ENCODE data around the gene SLC22A6.
A peak's percentile ranks its signal among the peaks of the same experiment; 100 is the strongest.

Gene SLC22A6

DNA sequence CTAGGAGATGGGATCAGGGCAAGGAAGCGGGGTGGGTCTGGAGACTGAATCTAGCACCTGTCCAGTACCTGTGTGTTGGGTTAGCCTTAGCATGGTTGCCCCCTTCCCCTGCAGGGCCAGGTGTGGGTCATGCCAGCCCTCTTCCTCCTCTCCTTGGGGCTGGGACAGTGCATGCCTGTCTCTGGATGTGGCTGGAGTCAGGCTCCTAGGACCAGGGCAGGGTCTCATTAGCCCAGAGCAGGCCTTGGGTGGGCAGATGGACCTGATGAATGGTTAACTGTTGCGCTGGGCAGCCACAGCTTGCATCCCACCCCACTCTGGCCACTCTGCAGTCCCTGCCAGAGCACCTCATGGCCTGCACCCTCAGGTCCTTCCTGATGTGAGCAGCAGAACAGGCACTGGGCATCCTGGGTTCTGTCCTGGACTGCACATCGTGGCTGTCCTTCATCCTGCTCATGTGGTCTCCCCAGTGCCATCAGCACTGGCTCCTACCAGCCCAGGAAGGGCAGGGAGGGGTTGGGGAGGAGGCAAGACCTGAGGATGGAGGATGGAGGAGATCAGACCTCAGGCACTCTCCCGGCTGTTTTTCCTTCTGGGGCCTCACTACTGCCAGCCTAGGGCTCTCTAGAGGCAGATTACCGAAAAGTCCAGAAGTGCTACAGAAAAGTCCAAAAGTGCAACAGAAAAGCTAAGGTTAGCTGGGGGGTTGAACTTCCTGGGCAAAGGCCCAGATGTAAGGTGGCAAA, 50.8 kb downstream of the SLC22A6 start:
- Histone ChIP-seq H3K36me3 (ENCODE audit: control insufficient read depth in 4 of 4, insufficient read depth in 4 of 4, low read length in 3 of 4) (no peaks in the 10 kb centered on the region), H3K27me3 (replicated peaks in 2 of 5; ENCODE audit: control insufficient read depth in 4 of 5, insufficient read depth in 5 of 5, low read length in 4 of 5) (peaks cover 0 to 20% (median 9%) of the 10 kb centered on the region in 5 experiments), H3K4me3 (ENCODE audit: control insufficient read depth in 1 of 7, extremely low read depth in 1 of 7, insufficient read depth in 4 of 7, low read depth in 2 of 7, low read length in 6 of 7) (no peak overlapping the region), H3K9me3 (ENCODE audit: control extremely low read depth in 1 of 5, control insufficient read depth in 4 of 5, insufficient read depth in 2 of 5, low read depth in 1 of 5, low read length in 4 of 5) (peaks cover 0 to 2% (median 0%) of the 10 kb centered on the region in 5 experiments), H3K27ac (ENCODE audit: insufficient read depth in 1 of 2, low read depth in 1 of 2, low read length in 2 of 2, poor library complexity in 1 of 2, severe bottlenecking in 2 of 2) (no peak overlapping the region), H3K4me1 (ENCODE audit: control extremely low read depth in 1 of 4, control insufficient read depth in 4 of 4, insufficient read depth in 4 of 4, low read length in 3 of 4) (no peaks in the 10 kb centered on the region)
- no peak for DNase-seq
- CTCF ChIA-PET: no interaction called here
- WGBS (ENCODE audit: insufficient coverage): 94% methylated on average over 4 of the region's 5 CpGs
- POLR2A ChIA-PET: no interaction called here

DNA sequence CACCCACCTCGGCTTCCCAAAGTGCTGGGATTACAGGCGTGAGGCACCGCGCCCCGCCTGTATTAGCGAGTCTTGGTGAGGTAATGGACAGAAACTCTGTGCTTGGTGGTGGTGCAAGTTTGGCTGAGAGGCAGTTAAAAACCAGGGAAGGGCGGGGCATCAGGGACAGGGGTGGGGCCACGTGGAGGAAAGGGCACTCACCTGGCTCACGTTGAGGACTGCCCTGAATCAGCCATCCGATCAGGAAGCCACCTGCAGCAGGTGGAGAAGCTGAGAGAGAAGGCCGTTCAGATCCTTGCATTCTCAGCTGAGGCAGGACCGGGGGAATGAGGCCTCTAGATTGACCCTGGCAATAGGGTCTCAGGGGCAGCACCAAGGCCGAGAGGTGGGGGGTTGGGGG, 51.5 kb downstream of the SLC22A6 start:
- Histone ChIP-seq H3K9me3 (ENCODE audit: control extremely low read depth in 1 of 5, control insufficient read depth in 4 of 5, insufficient read depth in 2 of 5, low read depth in 1 of 5, low read length in 4 of 5) (peaks cover 0 to 2% (median 0%) of the 10 kb centered on the region in 5 experiments), H3K4me3 (ENCODE audit: control insufficient read depth in 1 of 7, extremely low read depth in 1 of 7, insufficient read depth in 4 of 7, low read depth in 2 of 7, low read length in 6 of 7) (no peak overlapping the region), H3K4me1 (ENCODE audit: control extremely low read depth in 1 of 4, control insufficient read depth in 4 of 4, insufficient read depth in 4 of 4, low read length in 3 of 4) (no peaks in the 10 kb centered on the region), H3K27ac (ENCODE audit: insufficient read depth in 1 of 2, low read depth in 1 of 2, low read length in 2 of 2, poor library complexity in 1 of 2, severe bottlenecking in 2 of 2) (no peak overlapping the region), H3K36me3 (ENCODE audit: control insufficient read depth in 4 of 4, insufficient read depth in 4 of 4, low read length in 3 of 4) (no peaks in the 10 kb centered on the region), H3K27me3 (replicated peaks in 2 of 5; ENCODE audit: control insufficient read depth in 4 of 5, insufficient read depth in 5 of 5, low read length in 4 of 5) (peaks cover 4 to 26% (median 14%) of the 10 kb centered on the region in 5 experiments)
- WGBS (ENCODE audit: insufficient coverage): 87% methylated on average over 11 of the region's 13 CpGs
- POLR2A ChIA-PET: no interaction called here
- no peak for DNase-seq
- CTCF ChIA-PET: no interaction called here

DNA sequence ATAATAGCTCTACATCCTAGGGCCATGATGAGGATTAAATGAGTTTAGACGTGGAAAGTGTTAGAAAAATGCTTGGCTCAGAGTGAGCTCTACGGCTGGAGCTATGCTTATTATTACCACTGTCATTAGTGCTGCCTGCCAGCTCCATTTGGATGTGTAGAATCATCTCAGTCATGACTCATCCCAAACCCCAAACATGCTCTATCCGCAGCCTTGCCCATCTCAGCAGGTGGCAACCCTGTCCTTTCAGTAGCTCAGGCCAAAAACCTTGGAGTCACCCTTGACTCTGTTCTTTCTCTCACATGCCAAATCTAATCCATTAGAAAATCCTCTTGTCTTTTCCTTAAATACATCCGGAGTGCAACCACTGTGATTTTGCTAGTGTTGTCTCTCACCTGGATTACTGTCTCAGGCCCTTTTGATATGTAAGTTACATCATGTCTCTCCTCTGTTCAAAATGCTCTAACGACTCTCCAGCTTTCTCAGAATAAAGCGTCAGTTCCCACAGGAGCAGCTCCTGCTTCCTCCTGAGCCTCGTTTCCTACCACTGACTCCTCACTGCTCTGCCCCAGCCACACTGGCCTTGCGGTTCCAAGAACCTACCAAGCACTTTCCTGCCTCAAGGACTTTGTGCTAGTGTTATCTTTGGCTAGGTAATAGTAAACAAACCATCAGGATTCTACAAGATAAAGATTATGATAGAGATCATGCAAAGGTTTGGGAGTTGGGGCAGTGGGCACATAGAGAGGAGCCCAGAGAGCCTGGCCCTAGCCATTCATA, 53.1 kb downstream of the SLC22A6 start:
- peaks cover 10 to 42% (median 28%) of the 10 kb centered on the region in 5 experiments for H3K27me3 ChIP-seq (replicated peaks in 2 of 5; ENCODE audit: control insufficient read depth in 4 of 5, insufficient read depth in 5 of 5, low read length in 4 of 5)
- WGBS (ENCODE audit: insufficient coverage): 90% methylated on average over 4 of the region's 8 CpGs

DNA sequence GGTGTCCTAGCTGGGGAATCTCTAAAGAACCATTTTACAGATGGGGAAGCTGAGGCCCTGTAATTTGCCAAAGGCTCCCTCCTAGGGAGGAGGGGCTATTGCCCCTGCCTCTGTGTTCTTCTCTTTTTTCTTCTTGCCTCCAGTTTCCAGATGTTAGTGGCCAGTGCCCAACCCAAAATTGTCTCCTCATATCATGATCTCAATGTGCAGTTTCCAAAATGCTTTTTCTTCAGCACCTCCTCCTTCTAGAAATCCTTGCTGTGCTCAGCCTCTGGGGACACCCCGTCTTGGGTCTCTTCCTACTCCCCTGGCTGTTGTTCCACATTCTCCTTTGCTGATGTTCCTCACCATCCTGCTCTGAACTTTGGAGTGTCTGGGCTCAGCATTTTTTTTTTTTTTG, 54.1 kb downstream of the SLC22A6 start:
- Histone ChIP-seq H3K27ac (ENCODE audit: insufficient read depth in 1 of 2, low read depth in 1 of 2, low read length in 2 of 2, poor library complexity in 1 of 2, severe bottlenecking in 2 of 2) (no peak overlapping the region), H3K27me3 (replicated peaks in 2 of 5; ENCODE audit: control insufficient read depth in 4 of 5, insufficient read depth in 5 of 5, low read length in 4 of 5) (peaks cover 10 to 52% (median 36%) of the 10 kb centered on the region in 5 experiments), H3K4me1 (ENCODE audit: control extremely low read depth in 1 of 4, control insufficient read depth in 4 of 4, insufficient read depth in 4 of 4, low read length in 3 of 4) (peaks cover 0 to 14% (median 10%) of the 10 kb centered on the region in 4 experiments), H3K9me3 (ENCODE audit: control extremely low read depth in 1 of 5, control insufficient read depth in 4 of 5, insufficient read depth in 2 of 5, low read depth in 1 of 5, low read length in 4 of 5) (no peaks in the 10 kb centered on the region), H3K4me3 (ENCODE audit: control insufficient read depth in 1 of 7, extremely low read depth in 1 of 7, insufficient read depth in 4 of 7, low read depth in 2 of 7, low read length in 6 of 7) (no peak overlapping the region), H3K36me3 (ENCODE audit: control insufficient read depth in 4 of 4, insufficient read depth in 4 of 4, low read length in 3 of 4) (no peaks in the 10 kb centered on the region)
- no peak for DNase-seq
- WGBS (ENCODE audit: insufficient coverage): 63% methylated on average over 1 of the region's 1 CpG
- ChIA-PET CTCF (interaction anchor here (1.9 kb wide), 1 partner anchor 24 kb away, joined by 6 read pairs; no protein-coding TSS in a partner anchor), POLR2A (no interaction called here)

More for the DNA sequence above, 53.1 kb downstream of the SLC22A6 start:
- ChIA-PET CTCF (interaction anchor here (1.9 kb wide), 1 partner anchor 25 kb away, joined by 6 read pairs; no protein-coding TSS in a partner anchor), POLR2A (no interaction called here)
- no peak overlapping the region for H3K27ac ChIP-seq (ENCODE audit: insufficient read depth in 1 of 2, low read depth in 1 of 2, low read length in 2 of 2, poor library complexity in 1 of 2, severe bottlenecking in 2 of 2)
- H3K4me1 ChIP-seq (ENCODE audit: control extremely low read depth in 1 of 4, control insufficient read depth in 4 of 4, insufficient read depth in 4 of 4, low read length in 3 of 4): peaks cover 0 to 4% (median under 1%) of the 10 kb centered on the region in 4 experiments
- no peaks in the 10 kb centered on the region for H3K36me3 ChIP-seq (ENCODE audit: control insufficient read depth in 4 of 4, insufficient read depth in 4 of 4, low read length in 3 of 4)
- H3K9me3 ChIP-seq (ENCODE audit: control extremely low read depth in 1 of 5, control insufficient read depth in 4 of 5, insufficient read depth in 2 of 5, low read depth in 1 of 5, low read length in 4 of 5): no peaks in the 10 kb centered on the region
- no peak for DNase-seq
- no peak overlapping the region for H3K4me3 ChIP-seq (ENCODE audit: control insufficient read depth in 1 of 7, extremely low read depth in 1 of 7, insufficient read depth in 4 of 7, low read depth in 2 of 7, low read length in 6 of 7)

DNA sequence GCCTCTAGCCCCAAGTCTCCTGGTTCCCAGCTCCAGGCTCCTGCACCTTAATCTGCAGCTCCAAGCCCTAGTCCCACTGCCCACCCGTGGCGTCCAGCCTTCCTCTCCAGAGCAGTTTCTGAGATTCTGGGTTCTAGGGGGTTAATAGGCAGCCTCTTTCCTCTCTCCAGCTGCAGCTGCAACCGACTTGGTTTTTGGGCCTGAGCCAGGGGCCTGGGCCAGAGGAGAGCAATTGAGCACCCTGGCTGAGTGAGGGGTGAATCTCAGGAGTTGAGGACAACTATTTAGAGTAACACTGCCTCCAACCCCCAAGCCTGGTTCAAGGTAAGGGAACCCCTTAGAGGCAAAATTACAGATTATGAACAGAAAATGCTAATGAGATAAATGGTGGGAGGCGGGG, 54.6 kb downstream of the SLC22A6 start:
- Histone ChIP-seq H3K36me3 (ENCODE audit: control insufficient read depth in 4 of 4, insufficient read depth in 4 of 4, low read length in 3 of 4) (no peaks in the 10 kb centered on the region), H3K4me1 (ENCODE audit: control extremely low read depth in 1 of 4, control insufficient read depth in 4 of 4, insufficient read depth in 4 of 4, low read length in 3 of 4) (peaks cover 0 to 17% (median 12%) of the 10 kb centered on the region in 4 experiments), H3K4me3 (ENCODE audit: control insufficient read depth in 1 of 7, extremely low read depth in 1 of 7, insufficient read depth in 4 of 7, low read depth in 2 of 7, low read length in 6 of 7) (no peak overlapping the region), H3K27ac (ENCODE audit: insufficient read depth in 1 of 2, low read depth in 1 of 2, low read length in 2 of 2, poor library complexity in 1 of 2, severe bottlenecking in 2 of 2) (no peak overlapping the region), H3K27me3 (replicated peaks in 2 of 5; ENCODE audit: control insufficient read depth in 4 of 5, insufficient read depth in 5 of 5, low read length in 4 of 5) (peaks cover 10 to 58% (median 36%) of the 10 kb centered on the region in 5 experiments), H3K9me3 (ENCODE audit: control extremely low read depth in 1 of 5, control insufficient read depth in 4 of 5, insufficient read depth in 2 of 5, low read depth in 1 of 5, low read length in 4 of 5) (no peaks in the 10 kb centered on the region)
- DNase-seq: no peak
- ChIA-PET CTCF (interaction anchor here (1.3 to 1.9 kb wide), 2 partner anchors 21 to 24 kb away, joined by 3 to 6 read pairs; no protein-coding TSS in a partner anchor), POLR2A (no interaction called here)
- 100% methylated on average over 1 of the region's 4 CpGs for WGBS (ENCODE audit: insufficient coverage)

DNA sequence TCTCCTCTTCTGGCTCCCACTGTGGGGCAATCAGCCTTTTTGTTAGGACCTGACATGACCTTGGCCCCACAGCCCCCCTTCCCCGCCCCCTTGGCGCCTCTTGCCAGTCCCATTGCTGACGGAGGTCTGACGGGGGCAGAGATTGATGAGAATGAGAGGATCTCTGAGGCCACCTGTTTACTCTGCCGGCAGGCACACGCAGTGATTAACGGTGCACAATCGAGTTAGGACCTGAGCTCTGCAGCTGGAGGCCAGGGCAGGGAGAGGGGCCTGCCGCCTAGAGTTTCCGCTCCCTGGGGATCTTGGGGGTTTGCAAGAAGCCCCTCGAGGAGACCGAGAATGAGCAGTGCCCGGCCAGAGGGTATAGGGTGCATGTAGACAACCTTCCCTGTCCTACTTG, 56.8 kb downstream of the SLC22A6 start:
- Histone ChIP-seq H3K4me1 (ENCODE audit: control extremely low read depth in 1 of 4, control insufficient read depth in 4 of 4, insufficient read depth in 4 of 4, low read length in 3 of 4) (peaks cover 0 to 25% (median 20%) of the 10 kb centered on the region in 4 experiments), H3K36me3 (ENCODE audit: control insufficient read depth in 4 of 4, insufficient read depth in 4 of 4, low read length in 3 of 4) (no peaks in the 10 kb centered on the region), H3K27ac (ENCODE audit: insufficient read depth in 1 of 2, low read depth in 1 of 2, low read length in 2 of 2, poor library complexity in 1 of 2, severe bottlenecking in 2 of 2) (no peak overlapping the region), H3K4me3 (ENCODE audit: control insufficient read depth in 1 of 7, extremely low read depth in 1 of 7, insufficient read depth in 4 of 7, low read depth in 2 of 7, low read length in 6 of 7) (no peak overlapping the region), H3K27me3 (replicated peaks in 2 of 5; ENCODE audit: control insufficient read depth in 4 of 5, insufficient read depth in 5 of 5, low read length in 4 of 5) (peaks cover 10 to 78% (median 40%) of the 10 kb centered on the region in 5 experiments), H3K9me3 (ENCODE audit: control extremely low read depth in 1 of 5, control insufficient read depth in 4 of 5, insufficient read depth in 2 of 5, low read depth in 1 of 5, low read length in 4 of 5) (peaks cover 0 to 1% (median 0%) of the 10 kb centered on the region in 5 experiments)
- CTCF ChIA-PET: no interaction called here
- WGBS (ENCODE audit: insufficient coverage): 24% methylated on average over 10 of the region's 13 CpGs
- peak in 1 of 3 donors; percentile 20 for DNase-seq
- POLR2A ChIA-PET: no interaction called here

All from common myeloid progenitor, CD34-positive (primary cell).